ENCODE data around the gene TF.
"Not testable (repeated sequence)": the region's sequence is repeated elsewhere in the genome, so short reads cannot be mapped to it uniquely, and the experiment has no call there.

The TF gene

DNA sequence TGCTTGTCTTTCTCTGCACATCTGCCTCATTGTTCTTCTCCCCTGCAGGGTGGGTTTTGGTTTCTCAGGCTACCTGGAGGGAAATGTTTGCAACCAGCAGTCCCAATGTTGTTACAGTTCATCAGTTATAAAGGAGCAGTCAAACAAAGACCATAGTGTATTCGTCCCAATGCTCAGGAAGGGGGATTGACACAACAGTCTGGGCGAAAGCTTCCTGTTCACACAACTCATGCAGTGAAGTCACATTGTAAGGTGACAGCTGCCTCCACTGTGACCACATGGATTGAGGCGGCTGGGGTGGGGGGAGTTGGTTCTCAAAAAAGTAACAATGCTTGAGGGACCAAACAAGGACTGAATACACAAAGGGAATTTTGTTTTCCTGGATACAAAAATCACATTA is 28.8 kb upstream of the TF start:
- no peak overlapping the region for H3K27ac ChIP-seq (ENCODE audit: low read depth, low read length)
- H3K36me3 ChIP-seq (ENCODE audit: low read length) = no peaks in the 10 kb centered on the region
- H4K20me1 ChIP-seq (ENCODE audit: low read depth, low read length) = no peaks in the 10 kb centered on the region
- no peak overlapping the region for H3K4me3 ChIP-seq (ENCODE audit: insufficient read depth, low read length, poor library complexity, severe bottlenecking)
- no peaks in the 10 kb centered on the region for H3K27me3 ChIP-seq (ENCODE audit: low read length)
- no peaks in the 10 kb centered on the region for H3F3A ChIP-seq (ENCODE audit: insufficient read depth)
- H2AFZ ChIP-seq (ENCODE audit: low read depth, low read length, severe bottlenecking) = no peak overlapping the region
- H3K79me2 ChIP-seq (ENCODE audit: insufficient read depth, low read length) = no peaks in the 10 kb centered on the region
- TF ChIP-seq CTCF (IDR thresholded peaks at IDR 0.05; ENCODE audit: insufficient read depth, low read length, poor library complexity, severe bottlenecking) (no peak), EZH2phosphoT487 (conservative IDR thresholded peaks at IDR 0.05; ENCODE audit: low read length) (no peak)
- no peak overlapping the region for H3K4me2 ChIP-seq (ENCODE audit: low read depth, low read length, poor library complexity, severe bottlenecking)
- H3K9ac ChIP-seq (ENCODE audit: low read length) = no peak overlapping the region
- H3K9me3 ChIP-seq (ENCODE audit: insufficient read depth, low read length) = no peaks in the 10 kb centered on the region; the same call in 1 of the 2 replicates
- H3K9me2 ChIP-seq (replicated peaks; ENCODE audit: insufficient read depth, low read length) = no peaks in the 10 kb centered on the region

DNA sequence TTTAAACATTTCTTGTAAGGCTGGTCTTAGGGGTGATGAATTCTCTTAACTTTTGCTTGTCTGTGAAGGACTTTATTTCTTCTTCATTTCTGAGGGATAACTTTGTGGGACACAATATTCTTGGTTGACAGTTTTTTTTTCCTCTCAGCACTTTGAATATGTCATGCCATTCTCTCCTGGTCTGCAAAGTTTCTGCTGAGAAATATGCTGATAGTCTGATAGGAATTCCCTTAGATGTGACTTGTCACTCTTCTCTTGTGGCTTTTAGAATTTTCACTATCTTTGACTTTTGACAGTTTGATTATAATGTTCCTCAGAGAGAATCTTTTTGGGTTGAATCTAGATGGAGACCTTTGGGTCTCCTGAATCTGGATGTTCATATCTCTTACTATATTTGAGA is 23.3 kb upstream of the TF start:
- H3K27me3 ChIP-seq (ENCODE audit: low read length) = no peaks in the 10 kb centered on the region
- peaks cover 7% of the 10 kb centered on the region; the same call in 1 of the 2 replicates for H3K9me3 ChIP-seq (ENCODE audit: insufficient read depth, low read length)
- H3K79me2 ChIP-seq (ENCODE audit: insufficient read depth, low read length) = no peaks in the 10 kb centered on the region
- H3K9me2 ChIP-seq (replicated peaks; ENCODE audit: insufficient read depth, low read length) = no peaks in the 10 kb centered on the region
- no peak overlapping the region for H2AFZ ChIP-seq (ENCODE audit: low read depth, low read length, severe bottlenecking)
- no peaks in the 10 kb centered on the region for H3F3A ChIP-seq (ENCODE audit: insufficient read depth)
- H3K9ac ChIP-seq (ENCODE audit: low read length) = no peak overlapping the region
- peaks cover 2% of the 10 kb centered on the region; the same call in 1 of the 2 replicates for H3K36me3 ChIP-seq (ENCODE audit: low read length)
- no peaks in the 10 kb centered on the region for H4K20me1 ChIP-seq (ENCODE audit: low read depth, low read length)
- TF ChIP-seq EZH2phosphoT487 (conservative IDR thresholded peaks at IDR 0.05; ENCODE audit: low read length) (no peak), CTCF (IDR thresholded peaks at IDR 0.05; ENCODE audit: insufficient read depth, low read length, poor library complexity, severe bottlenecking) (no peak)
- no peak overlapping the region for H3K4me3 ChIP-seq (ENCODE audit: insufficient read depth, low read length, poor library complexity, severe bottlenecking)
- no peak overlapping the region for H3K4me2 ChIP-seq (ENCODE audit: low read depth, low read length, poor library complexity, severe bottlenecking)
- H3K27ac ChIP-seq (ENCODE audit: low read depth, low read length) = no peak overlapping the region

DNA sequence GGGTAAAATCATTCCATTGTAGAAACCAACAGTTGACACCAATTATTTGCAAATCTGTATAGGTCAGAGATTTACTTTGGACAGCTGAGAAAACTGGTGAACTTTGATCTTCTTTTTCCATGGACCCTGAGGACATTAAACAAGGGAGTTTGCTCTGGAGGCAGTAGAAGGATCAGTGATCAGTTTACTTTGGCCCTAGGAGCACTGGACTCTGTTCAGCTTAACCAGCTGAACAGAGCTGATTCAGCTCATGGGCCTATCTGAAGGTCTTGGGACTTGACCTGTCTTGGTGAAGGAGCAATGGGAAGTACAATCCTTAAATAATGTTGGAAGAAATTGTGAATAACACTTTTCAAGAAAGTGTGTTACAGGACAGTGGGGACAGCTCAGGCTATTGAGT is 15.2 kb upstream of the TF start:
- no peaks in the 10 kb centered on the region for H3K36me3 ChIP-seq (ENCODE audit: low read length)
- H3K4me2 ChIP-seq (ENCODE audit: low read depth, low read length, poor library complexity, severe bottlenecking) = no peak overlapping the region
- TF ChIP-seq CTCF (IDR thresholded peaks at IDR 0.05; ENCODE audit: insufficient read depth, low read length, poor library complexity, severe bottlenecking) = no peak
- TF ChIP-seq EZH2phosphoT487 (conservative IDR thresholded peaks at IDR 0.05; ENCODE audit: low read length) = no peak
- no peak overlapping the region for H3K4me3 ChIP-seq (ENCODE audit: insufficient read depth, low read length, poor library complexity, severe bottlenecking)
- H3F3A ChIP-seq (ENCODE audit: insufficient read depth) = no peaks in the 10 kb centered on the region
- H4K20me1 ChIP-seq (ENCODE audit: low read depth, low read length) = no peaks in the 10 kb centered on the region
- no peak overlapping the region for H3K9ac ChIP-seq (ENCODE audit: low read length)
- H2AFZ ChIP-seq (ENCODE audit: low read depth, low read length, severe bottlenecking) = no peak overlapping the region
- H3K9me2 ChIP-seq (replicated peaks; ENCODE audit: insufficient read depth, low read length) = no peaks in the 10 kb centered on the region
- peaks cover 8% of the 10 kb centered on the region; the same call in 1 of the 2 replicates for H3K9me3 ChIP-seq (ENCODE audit: insufficient read depth, low read length)
- H3K27me3 ChIP-seq (ENCODE audit: low read length) = no peaks in the 10 kb centered on the region
- H3K79me2 ChIP-seq (ENCODE audit: insufficient read depth, low read length) = no peaks in the 10 kb centered on the region
- H3K27ac ChIP-seq (ENCODE audit: low read depth, low read length) = no peak overlapping the region

- not testable (repeated sequence) for H3K4me2 ChIP-seq (ENCODE audit: low read depth, low read length, poor library complexity, severe bottlenecking); H3K9me3 ChIP-seq (ENCODE audit: insufficient read depth, low read length); H2AFZ ChIP-seq (ENCODE audit: low read depth, low read length, severe bottlenecking); H3K9me2 ChIP-seq (replicated peaks; ENCODE audit: insufficient read depth, low read length); H3F3A ChIP-seq (ENCODE audit: insufficient read depth); H3K4me3 ChIP-seq (ENCODE audit: insufficient read depth, low read length, poor library complexity, severe bottlenecking); H3K79me2 ChIP-seq (ENCODE audit: insufficient read depth, low read length); H3K27ac ChIP-seq (ENCODE audit: low read depth, low read length); H4K20me1 ChIP-seq (ENCODE audit: low read depth, low read length); H3K27me3 ChIP-seq (ENCODE audit: low read length); H3K9ac ChIP-seq (ENCODE audit: low read length); H3K36me3 ChIP-seq (ENCODE audit: low read length)
These were observed 14.0 kb upstream of the TF start for GRCh38 chr3:133732231-133732630.
